Dermis microvascular lymphatic vessel endothelial cell (primary cell): ENCODE data around the gene PRR16. TPM values are rescaled to one million over a fixed set of nuclear protein-coding genes. Genes with fewer than 3 reads are reported as not detected.
"Not testable (repeated sequence)": the region's sequence is repeated elsewhere in the genome, so short reads cannot be mapped to it uniquely, and the experiment has no call there.

ENCODE experiments used
- DNase-seq, 2 donors: peaks; one replicate each; pipeline versions ENCODE4 v3.0.0 to v3.0.0-alpha.2; 2010; ENCODE audit warnings: low read depth in 2 of 2
- total RNA-seq: library from RNA; depleted of rRNA; stranded (reverse); fragments of >200 nt; gene quantifications from 2 replicates; pipeline ENCODE4 v1.2.1, GENCODE V29; 2014

PRR16 gene
- total RNA-seq = not detected in 2 replicates

DNA sequence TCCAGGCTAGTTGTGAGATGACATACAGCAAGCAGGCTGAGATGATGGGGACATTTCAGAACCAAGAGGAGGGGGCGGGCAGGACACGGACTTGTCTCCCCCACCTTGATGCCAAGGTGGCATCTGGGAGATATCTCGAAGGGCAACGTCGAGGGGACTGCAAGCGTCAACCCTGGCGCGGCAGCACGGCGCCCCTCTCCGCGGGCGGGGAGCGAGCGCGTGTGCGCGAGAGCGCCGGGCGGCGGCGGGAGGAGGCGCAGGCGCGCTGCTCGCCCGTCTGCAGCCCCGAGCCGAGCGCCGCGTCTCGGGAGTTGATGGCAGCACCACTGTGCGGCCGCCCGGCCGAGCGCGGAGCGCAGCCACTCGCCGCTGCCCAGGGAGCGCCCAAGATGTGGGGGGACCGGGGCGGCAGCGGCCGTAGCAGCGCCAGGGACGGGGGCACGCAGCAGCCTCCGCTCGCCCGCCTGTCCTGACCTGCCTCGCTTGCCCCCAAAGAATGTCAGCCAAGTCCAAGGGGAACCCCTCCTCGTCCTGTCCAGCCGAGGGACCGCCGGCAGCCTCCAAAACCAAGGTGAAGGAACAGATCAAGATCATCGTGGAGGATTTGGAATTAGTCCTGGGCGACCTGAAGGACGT lies at the start of gene PRR16:
Gene PRR16, plus strand, starts transcription at position 310 of the 636 bp plus-strand sequence.
- peak in 1 of 2 donors; percentile 19 for DNase-seq

DNA sequence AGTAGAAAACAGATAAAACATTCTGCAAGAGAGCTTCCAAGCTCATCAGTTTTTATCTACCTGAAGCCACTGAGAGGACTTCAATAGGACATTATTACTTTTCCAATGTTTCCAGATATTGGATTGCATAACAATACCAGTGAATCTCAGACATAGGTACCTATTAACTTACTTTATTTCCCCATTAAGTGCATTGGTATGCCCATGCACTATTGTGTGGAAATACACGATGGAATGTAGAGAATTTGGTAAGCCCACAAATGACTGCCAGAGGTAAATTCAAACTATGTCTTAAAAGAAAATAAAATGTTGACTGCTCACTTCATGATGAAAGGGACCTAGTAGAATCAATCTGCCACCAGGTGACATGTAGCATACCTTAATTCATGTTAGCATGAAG lies 48.1 kb upstream of the PRR16 start:
- no peak for DNase-seq

DNA sequence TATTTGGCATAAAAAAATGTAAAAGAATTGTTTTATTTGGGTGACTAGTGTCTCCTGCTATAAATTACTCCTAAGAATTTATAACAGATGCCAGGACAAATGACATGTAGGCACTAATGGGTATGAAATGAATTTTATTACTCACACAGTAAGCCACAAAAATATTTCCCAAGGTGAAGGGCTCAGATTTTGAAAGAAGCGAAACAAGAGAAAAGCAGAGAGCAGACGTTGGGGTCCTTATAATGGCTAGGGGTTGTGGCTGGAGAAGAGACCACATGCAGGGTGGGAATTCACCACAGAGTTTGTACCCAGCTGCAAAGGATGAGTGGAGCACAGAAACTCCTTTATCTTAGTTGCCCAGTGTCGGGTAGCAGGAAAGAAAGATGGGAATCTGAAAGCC lies 45.0 kb upstream of the PRR16 start:
- DNase-seq = no peak

DNA sequence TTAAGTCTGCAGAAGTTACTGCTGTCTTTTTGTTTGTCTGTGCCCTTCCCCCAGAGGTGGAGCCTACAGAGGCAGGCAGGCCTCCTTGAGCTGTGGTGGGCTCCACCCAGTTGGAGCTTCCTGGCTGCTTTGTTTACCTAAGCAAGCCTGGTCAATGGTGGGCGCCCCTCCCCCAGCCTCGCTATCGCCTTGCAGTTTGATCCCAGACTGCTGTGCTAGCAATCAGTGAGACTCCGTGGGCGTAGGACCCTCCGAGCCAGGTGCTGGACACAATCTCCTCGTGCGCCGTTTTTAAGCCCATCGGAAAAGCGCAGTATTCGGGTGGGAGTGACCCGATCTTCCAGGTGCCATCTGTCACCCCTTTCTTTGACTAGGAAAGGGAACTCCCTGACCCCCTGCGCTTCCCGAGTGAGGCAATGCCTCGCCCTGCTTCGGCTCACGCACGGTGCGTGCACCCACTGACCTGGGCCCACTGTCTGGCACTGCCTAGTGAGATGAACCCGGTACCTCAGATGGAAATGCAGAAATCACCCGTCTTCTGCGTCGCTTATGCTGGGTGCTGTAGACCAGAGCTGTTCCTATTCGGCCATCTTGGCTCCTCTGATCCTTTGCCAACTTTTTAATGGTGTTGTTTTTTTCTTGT lies 37.3 kb upstream of the PRR16 start:
- not testable (repeated sequence) for DNase-seq

DNA sequence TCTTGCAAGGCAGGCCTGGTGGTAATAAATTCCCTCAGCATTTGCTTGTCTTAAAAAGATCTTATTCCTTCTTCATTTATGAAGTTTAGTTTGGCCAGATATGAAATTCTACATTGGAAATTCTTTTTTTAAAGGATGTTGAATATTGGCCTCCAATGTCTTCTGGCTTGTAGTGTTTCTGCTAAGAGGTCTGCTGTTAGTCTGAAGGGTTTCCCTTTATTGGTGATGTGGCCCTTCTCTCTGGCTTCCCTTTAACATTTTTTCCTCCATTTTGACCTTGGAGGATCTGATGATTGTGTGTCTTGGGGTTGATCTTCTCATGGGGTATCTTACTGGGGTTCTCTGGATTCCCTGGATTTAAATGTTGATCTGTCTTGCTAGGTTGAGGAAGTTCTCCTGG lies 33.5 kb upstream of the PRR16 start:
- DNase-seq = no peak

DNA sequence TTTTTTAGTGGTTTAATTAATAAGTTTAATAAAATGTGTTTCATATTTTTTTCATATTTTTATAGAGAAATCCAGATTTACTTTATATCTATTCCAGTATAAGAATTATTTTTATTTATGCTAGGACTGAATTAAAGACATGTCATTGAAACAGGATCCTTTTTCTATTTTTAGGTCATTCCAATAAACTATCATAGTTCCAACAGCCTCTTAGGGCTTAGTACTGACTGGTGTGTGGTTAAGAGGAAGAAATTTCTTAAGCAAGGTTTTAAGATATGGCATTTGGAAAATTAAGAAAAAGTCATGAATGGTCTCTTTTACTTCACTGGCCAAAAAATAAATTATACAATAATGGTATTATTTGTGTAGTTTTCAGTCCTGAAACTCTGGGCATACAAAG lies 31.2 kb upstream of the PRR16 start:
- no peak for DNase-seq

DNA sequence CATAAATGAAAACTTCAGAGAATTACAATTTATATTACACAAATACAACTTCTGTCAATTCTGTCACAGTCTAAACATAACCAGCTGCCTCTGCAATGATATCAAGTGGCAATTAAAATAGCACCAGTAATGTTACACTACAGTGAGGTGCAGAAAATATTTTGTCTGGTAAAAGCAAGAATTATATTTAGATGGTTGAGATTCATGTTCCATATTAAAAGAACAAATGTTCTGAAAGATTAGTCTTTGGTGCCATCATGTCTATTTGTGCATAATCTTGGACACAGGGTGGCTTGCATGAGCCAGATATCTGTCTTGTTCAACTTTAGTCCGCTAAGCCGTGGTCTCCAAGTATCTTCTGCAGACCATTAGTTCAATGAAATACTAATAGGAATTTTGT lies 29.0 kb upstream of the PRR16 start:
- DNase-seq = no peak

DNA sequence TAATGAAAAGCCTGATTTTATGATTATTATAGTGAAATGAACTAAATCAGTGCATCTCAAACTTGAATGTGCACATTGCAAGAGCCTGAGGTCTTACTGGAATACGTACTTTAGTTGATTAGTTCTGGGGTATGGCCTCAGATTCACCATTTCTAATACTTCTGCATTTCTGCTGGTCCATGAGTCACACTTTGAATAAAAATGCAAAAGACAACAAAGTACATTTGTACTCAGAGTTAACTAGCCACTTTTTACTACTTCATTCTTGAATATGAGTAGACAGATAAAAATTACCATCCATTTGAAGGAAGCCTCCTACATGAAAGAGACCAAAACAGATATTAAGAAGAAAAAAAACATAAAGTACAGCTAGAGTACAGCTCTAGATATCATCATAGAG lies 27.1 kb upstream of the PRR16 start:
- DNase-seq = no peak

DNA sequence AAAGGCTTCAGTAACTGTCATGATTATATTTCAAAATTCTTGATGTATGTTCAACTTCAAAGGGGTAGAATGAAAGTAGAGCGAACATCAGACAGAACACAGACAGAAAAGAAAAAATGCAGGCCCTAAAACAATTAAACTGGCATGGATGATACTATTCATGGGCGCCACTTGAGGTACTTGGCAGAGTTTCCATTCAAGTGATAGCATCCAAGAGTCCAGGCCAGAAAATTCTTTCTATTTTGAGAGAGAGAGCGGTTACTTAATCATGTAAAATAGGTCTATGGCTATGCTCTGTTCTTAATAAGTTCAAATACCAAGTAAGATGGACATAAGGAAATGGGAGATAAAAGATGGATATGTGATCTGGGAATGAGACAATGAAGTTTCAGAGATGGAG lies 21.4 kb upstream of the PRR16 start:
- no peak for DNase-seq

DNA sequence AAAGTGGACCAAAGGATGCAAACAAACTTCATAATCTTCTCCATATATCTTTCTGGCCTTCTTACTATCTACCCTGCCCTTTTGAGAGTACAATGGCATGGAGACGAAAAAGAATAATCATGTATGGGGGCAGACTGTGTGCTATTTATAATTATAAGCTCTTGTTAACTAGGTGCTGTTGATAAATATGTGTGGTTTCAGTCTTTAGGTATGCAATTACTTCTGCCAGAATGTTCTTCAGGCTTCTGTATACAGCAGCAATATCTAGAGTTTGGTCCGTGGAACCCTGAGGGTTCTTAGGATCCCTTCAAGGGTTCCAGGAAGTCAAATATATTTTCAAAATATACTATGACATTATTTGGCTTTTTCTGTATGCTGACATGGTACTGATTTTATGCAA lies 20.5 kb upstream of the PRR16 start:
- DNase-seq = no peak

DNA sequence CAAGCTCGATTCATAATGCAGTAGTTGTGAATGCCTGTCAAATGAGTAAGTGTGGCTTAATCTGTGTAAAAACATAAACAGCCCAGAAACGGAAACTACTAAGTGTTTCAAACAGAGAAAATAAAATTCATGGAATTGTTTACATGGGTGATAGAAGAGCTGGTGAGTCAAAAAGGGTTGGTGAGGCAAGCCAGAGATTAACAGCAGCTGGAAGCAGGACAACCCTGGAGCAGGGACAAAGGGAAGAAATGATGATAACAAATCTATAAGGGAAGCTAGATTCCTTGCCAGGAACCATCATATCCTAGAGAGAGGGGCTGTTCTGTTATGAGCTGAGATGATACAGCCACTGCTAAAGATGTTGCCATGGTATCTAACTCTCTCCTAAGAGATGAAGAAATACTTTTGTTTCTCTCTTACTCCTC lies 18.0 kb upstream of the PRR16 start:
- no peak for DNase-seq

DNA sequence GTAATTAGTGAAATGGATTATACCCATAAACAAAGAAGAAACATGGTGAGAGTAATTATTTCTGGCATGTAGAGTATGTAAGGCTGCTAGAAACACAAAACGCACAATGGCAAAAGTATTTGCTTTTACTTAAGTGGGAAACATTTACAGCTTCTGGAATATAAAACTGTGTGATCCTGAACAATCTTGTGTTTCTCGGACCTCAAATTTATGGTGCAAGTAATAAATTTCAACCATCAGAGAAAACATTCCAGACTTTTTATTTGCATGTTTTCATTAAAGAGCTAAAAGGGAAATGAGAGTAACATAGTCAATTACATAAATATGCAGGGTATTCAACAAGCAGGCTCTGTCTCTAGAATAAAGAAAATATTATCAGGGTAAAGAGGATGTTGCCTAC lies 17.2 kb upstream of the PRR16 start:
- DNase-seq = no peak

DNA sequence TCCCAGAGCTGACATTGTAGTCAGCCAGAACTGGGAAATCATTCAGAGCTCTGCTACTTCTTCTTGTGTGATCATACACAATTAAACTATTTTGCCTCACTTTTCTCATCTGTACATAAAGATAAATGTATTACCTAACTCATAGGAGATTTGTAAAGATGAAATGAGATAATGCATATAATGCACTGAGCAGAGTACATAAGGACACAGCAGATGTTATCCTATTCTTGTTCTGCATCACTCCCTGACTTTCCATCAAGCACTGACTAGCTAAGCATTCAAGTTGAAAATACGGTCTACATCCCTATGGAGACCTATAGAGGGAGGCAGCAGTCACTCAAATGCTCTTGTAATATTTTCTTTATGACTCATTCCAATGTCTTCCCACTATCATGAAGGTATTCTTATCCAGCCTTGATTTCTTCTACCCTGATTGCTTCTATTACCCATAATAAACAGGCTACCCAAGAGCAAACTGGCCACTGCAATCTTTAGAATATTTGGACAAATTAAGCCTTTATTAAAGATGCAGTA lies 16.3 kb upstream of the PRR16 start:
- DNase-seq = no peak

DNA sequence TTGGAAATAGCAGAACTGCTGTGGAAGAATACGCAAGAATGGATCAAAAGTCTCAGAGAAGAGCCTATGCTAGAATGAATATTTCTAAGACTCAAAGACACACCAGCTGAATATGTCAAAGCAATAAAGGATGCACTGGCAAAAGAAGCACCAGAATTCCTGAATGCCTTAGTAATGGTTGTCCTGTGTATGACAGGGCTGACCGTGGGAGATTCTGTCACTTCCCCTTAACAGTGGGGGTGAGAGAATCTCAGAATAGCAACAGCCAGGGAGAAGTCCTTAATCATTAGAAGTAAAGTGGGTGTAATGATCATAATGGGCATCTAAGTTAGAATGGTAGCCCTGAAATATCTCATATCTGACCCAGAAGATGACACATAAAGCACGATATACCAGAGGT lies 14.6 kb upstream of the PRR16 start:
- no peak for DNase-seq

DNA sequence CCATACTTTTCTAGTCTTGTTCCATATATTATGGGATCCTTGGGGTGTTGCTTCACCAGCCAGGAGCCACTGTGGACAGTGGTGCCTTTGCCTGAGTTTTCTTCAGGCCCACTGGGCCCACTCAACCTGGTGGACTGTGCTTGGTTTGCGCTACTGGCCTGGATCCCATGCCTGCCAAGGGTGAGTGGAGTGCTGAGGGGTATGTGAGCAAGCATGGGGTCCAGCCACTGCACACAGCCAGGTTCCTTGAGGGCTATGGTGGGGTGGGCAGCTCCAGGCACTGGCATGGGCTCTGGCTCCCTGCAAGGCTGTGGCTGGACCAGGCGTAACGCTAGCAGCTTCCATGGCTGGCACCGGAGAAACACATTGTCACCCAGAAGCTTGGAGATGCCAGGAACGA lies 13.2 kb upstream of the PRR16 start:
- DNase-seq = no peak

DNA sequence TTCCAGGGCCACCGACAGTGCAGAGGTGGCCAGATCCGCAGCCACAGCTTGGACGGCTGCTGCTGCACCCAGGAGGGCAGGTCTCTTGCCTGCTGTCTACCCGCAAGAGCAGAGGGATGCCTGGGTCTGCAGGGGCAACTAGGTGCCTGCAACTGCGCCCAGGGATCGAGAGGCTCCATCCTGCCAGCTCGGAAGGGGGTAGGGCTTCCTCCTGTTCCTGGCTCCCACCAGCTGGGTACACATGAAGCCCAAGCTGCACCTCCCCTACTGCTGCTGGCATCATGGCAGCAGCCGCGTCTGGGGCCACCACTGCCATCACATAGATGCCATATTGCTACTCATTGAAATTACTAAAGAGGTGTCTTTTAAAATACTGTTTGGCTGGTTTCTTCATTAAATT lies 12.7 kb upstream of the PRR16 start:
- DNase-seq = no peak

DNA sequence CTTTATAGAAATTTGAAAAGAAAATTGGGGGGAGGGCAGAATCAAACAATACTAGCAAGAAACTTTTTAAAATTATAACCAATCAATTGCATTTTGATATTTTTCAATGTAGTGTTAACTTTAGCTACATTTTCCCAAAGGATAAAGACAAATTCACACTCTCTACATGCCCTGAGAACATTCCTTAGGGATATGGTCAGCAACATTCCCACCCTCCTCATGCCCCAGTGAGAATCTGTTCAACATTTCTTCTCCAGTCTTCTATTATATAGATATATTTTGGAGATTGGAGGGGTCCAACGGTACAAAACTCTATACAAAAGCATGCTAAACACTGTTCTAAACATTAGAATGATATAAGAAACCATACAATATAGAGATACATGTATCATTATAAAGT lies 11.6 kb upstream of the PRR16 start:
- DNase-seq = no peak

DNA sequence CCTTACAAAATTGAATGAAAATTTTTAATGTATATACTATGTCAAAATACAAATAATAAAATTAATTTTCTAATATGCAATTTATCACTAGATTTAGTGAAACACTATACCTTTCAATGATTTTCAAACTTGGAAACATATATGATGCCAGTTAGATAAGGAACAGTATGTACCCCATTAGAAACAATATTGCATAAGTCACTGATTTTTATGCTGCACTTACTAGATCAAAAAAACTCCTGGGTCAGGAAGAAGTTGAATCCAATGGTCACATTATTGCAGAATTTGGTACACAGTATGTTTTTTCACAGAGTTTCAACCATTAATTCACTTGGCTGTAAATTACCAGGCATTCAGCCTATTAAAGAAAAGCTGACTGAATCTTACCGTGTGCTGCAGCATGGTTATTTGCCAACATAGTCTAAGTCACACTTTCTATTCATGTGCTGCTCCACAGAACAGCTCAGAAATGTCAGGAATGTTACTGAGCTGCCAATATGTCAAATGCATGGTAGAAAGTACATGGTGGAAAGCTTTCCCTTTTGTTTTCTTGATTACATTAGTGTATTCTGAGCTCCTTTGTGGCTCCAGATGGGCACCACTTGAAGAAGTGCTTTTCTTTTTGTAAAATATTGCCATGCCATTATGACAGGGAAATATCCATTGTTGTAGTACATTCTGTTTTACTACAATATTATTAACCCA lies 9.9 kb upstream of the PRR16 start:
- DNase-seq = no peak

DNA sequence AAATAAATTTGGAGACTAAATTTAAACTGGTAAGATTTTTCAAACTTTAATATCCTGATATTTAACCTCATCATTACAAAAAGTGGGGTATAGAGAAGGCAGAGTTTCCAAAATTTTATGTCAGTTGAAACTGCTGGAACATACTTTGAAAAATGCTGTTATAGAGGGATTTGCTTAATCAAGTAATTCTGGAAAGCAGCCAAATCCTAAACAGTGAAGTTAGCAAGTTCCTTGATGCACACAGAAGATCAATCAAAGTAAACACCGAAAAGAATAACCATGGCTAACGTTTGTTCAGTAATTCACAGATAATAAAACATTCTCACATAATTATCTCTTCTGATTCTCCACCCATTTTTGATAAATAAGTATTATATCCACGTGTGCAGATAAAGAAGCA lies 8.1 kb upstream of the PRR16 start:
- no peak for DNase-seq

DNA sequence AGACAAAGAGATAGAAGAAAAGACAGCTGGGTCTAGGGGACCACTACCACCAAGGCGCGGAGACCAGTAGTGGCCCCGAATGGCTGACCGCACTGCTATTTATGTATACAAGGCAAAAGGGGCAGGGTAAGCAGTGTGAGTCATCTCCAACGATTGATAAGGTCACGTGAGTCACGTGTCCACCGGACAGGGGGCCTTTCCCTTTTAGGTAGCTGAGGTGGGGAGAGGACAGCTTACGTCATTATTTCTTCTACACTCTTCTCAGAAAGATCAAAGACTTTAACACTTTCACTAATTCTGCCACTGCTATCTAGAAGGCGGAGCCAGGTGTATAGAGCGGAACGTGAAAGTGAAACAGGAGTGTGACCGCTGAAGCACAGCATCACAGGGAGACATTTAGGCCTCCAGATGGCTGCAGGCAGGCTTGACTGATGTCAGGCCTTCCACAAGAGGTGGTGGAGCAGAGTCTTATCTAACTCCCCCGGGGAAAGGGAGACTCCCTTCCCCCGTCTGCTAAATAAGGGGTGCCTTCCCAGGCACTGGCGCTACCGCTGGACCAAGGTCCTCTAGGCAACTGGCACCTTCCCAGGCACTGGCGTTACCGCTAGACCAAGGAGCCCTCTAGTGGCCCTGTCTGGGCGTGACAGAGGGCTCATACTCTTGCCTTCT lies 6.1 kb upstream of the PRR16 start:
- DNase-seq = peak in 1 of 2 donors; percentile 3

DNA sequence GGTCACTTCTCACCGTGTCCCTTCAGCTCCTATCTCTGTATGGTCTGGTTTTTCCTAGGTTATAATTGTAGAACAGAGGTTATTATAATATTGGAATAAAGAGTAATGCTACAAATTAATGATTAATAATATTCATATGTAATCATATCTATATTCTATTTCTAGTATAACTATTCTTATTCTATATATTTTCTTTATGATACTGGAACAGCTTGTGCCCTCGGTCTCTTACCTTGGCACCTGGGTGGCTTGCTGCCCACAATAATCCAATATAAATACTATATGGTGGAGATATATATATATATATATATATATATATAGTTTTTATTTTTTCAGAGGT lies 5.6 kb upstream of the PRR16 start:
- not testable (repeated sequence) for DNase-seq

DNA sequence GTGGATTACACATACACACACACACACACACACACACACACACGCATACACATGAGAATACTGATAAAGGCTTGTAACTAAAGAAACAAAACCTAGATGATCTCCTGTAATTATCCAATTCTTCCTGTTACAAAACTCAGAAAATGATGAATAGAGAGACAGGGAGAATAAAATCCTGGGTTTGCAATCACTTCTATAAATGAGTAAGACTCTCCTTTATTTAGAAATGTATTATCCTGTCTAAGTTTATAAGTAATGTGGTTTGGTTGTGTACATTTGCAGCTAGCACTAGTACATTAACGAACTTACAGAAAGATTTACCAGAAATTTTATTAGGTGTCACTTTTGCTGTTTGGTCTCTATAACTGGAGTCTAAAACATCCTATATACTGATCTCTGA lies 2.8 kb upstream of the PRR16 start:
- DNase-seq = no peak
